SK-N-SH treated with all-trans-retinoic acid at 6 μM for 48 hours (cell line): ENCODE data around the gene NGEF.

ENCODE experiments used
- ARNTL ChIP-seq: fragments of 450-650 bp; formaldehyde crosslinking; IDR thresholded peaks from 2 replicates; pipeline ENCODE4 v1.5.0; 2020; ENCODE audit warnings: low read depth, mild to moderate bottlenecking, moderate library complexity, borderline replicate concordance
- CSDC2 ChIP-seq: fragments of 250-450 bp; sonication (Bioruptor Pico); IDR thresholded peaks from 2 replicates; pipeline ENCODE4 v1.5.0; 2020; ENCODE audit warnings: mild to moderate bottlenecking, moderate library complexity
- ESRRG ChIP-seq: fragments of 250-450 bp; sonication (Bioruptor Pico); IDR thresholded peaks from 2 replicates; pipeline ENCODE4 v1.6.1; 2021; ENCODE audit warnings: mild to moderate bottlenecking
- RARB ChIP-seq: fragments of 250-450 bp; sonication (Bioruptor Pico); IDR thresholded peaks from 2 replicates; pipeline ENCODE4 v1.8.0; 2021; ENCODE audit warnings: mild to moderate bottlenecking, moderate library complexity
- TCF4 ChIP-seq: fragments of 250-450 bp; sonication (Bioruptor Pico); IDR thresholded peaks from 2 replicates; pipeline ENCODE4 v1.8.0; 2021; ENCODE audit warnings: mild to moderate bottlenecking, moderate library complexity, borderline replicate concordance
- TOX ChIP-seq: fragments of 250-450 bp; sonication (Bioruptor Pico); IDR thresholded peaks from 2 replicates; pipeline ENCODE4 v1.8.0; 2021; ENCODE audit warnings: mild to moderate bottlenecking, moderate library complexity, borderline replicate concordance
- ZC3H10 ChIP-seq: fragments of 250-450 bp; sonication (Bioruptor Pico); IDR thresholded peaks from 2 replicates; pipeline ENCODE4 v1.5.1; 2021; ENCODE audit warnings: mild to moderate bottlenecking, moderate library complexity
- ZNF8 ChIP-seq: fragments of 450-650 bp; formaldehyde crosslinking; IDR thresholded peaks from 2 replicates; pipeline ENCODE4 v1.5.0; 2020; ENCODE audit warnings: mild to moderate bottlenecking, moderate library complexity

DNA sequence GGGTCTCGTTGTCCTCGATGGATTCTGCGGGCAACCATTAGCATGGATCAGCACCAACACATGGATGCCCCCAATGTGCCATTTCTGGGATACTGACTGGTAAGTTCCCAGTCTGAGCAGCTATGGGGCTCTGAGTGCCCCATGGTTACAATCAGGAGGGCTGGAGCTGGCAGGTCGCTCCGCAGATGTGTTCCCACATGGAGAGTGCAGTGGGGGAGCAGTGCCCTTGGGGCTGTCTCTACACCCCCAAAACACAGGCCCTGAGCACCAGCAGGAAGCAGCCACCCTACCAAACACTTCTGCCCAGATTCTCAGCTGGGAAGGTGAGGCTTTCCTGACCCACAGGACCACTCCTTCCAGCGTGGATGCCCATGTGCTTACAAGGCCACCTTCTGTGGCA is 8.0 kb downstream of the NGEF start:
- TF ChIP-seq TCF4 (CRISPR knock-in tag) (no peak), ZC3H10 (CRISPR knock-in tag) (no peak), ESRRG (CRISPR knock-in tag) (no peak), ZNF8 (CRISPR knock-in tag) (no peak), ARNTL (no peak), RARB (no peak), TOX (no peak), CSDC2 (CRISPR knock-in tag) (no peak)
